GM19467 (cell line): ENCODE results near the gene UBA5.
"Not testable (repeated sequence)": the region's sequence is repeated elsewhere in the genome, so short reads cannot be mapped to it uniquely, and the experiment has no call there.

Experiments used
- ATAC-seq: cut with Tn5 transposase; IDR thresholded peaks from one replicate; pipeline ENCODE4 v1.9.1; 2021; ENCODE audit warnings: mild to moderate bottlenecking, moderate library complexity; ENCODE audit not compliant: unreplicated experiment

Gene UBA5

GRCh38 chr3:132660052-132660810 is at the start of gene UBA5:
Gene UBA5 (plus strand): TSS chr3:132660329. CDS start chr3:132660538, 209 bp downstream.
- ATAC-seq: peak; percentile 63

GRCh38 chr3:132615301-132615700 is 44.8 kb upstream of the UBA5 start:
- not testable (repeated sequence) for ATAC-seq

- no peak for ATAC-seq
Measured at GRCh38 chr3:132615881-132616280, 44.2 kb upstream of the UBA5 start.

GRCh38 chr3:132616780-132617179 is 43.3 kb upstream of the UBA5 start:
- ATAC-seq: no peak

GRCh38 chr3:132622148-132622547 is 38.0 kb upstream of the UBA5 start:
- ATAC-seq: no peak

GRCh38 chr3:132622761-132623160 is 37.4 kb upstream of the UBA5 start:
- no peak for ATAC-seq

- ATAC-seq: no peak
Measured at GRCh38 chr3:132623646-132624045, 36.5 kb upstream of the UBA5 start.

- no peak for ATAC-seq
Measured at GRCh38 chr3:132624790-132625189, 35.3 kb upstream of the UBA5 start.

GRCh38 chr3:132625613-132626012 is 34.5 kb upstream of the UBA5 start:
- peak; percentile 64 for ATAC-seq

GRCh38 chr3:132626955-132627354 is 33.2 kb upstream of the UBA5 start:
- no peak for ATAC-seq

GRCh38 chr3:132628157-132628556 is 32.0 kb upstream of the UBA5 start:
- no peak for ATAC-seq

GRCh38 chr3:132629928-132630327 is 30.2 kb upstream of the UBA5 start:
- no peak for ATAC-seq

- no peak for ATAC-seq
Measured at GRCh38 chr3:132630612-132631011, 29.5 kb upstream of the UBA5 start.

GRCh38 chr3:132635052-132635451 is 25.1 kb upstream of the UBA5 start:
- no peak for ATAC-seq

GRCh38 chr3:132637590-132637989 is 22.5 kb upstream of the UBA5 start:
- no peak for ATAC-seq

GRCh38 chr3:132638706-132639105 is 21.4 kb upstream of the UBA5 start:
- ATAC-seq: no peak

GRCh38 chr3:132641427-132641826 is 18.7 kb upstream of the UBA5 start:
- ATAC-seq: not testable (repeated sequence)

- ATAC-seq: no peak
Measured at GRCh38 chr3:132641837-132642538, 18.1 kb upstream of the UBA5 start.

GRCh38 chr3:132642539-132642847 is 17.6 kb upstream of the UBA5 start:
- no peak for ATAC-seq

- no peak for ATAC-seq
Measured at GRCh38 chr3:132643366-132643765, 16.8 kb upstream of the UBA5 start.

GRCh38 chr3:132645058-132645457 is 15.1 kb upstream of the UBA5 start:
- no peak for ATAC-seq

GRCh38 chr3:132650153-132650552 is 10.0 kb upstream of the UBA5 start:
- ATAC-seq: no peak
